Stimulated activated CD4-positive, alpha-beta T cell treated with anti-CD3 and anti-CD28 coated beads, TNF-alpha, amount 100 ng/mL, for 4 hours (primary cell): ENCODE results near the gene HSD17B12.
A peak's percentile ranks its signal among the peaks of the same experiment; 100 is the strongest.

Experiments
- DNase-seq, 3 experiments: peaks; one replicate each; pipeline ENCODE4 v3.0.0-alpha.2; 2020; ENCODE audit warnings: low read depth in 3 of 3

HSD17B12 gene

DNA sequence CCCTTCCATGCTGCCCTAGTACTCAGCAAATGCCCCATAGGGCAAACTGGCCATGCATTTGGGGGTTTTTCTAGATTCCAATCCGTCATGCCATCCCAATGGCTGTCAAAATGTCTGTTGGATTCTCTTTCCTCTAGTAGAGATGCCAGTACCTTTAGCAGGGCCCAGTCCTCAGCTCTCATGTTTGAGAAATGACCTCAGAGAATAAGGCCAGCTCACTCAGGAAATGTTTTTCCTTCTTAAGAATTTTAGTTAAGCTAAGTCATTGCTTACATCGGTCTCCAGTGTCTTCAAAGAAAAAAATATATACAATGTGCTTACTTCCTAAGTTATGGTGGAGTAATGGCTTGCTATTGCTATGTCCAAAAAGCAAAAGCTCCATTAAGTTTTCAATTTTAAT is 186.0 kb downstream of the HSD17B12 start:
- DNase-seq: no peak

- no peak for DNase-seq
These were observed 186.4 kb downstream of the HSD17B12 start for GRCh38 chr11:43866969-43867368.

DNA sequence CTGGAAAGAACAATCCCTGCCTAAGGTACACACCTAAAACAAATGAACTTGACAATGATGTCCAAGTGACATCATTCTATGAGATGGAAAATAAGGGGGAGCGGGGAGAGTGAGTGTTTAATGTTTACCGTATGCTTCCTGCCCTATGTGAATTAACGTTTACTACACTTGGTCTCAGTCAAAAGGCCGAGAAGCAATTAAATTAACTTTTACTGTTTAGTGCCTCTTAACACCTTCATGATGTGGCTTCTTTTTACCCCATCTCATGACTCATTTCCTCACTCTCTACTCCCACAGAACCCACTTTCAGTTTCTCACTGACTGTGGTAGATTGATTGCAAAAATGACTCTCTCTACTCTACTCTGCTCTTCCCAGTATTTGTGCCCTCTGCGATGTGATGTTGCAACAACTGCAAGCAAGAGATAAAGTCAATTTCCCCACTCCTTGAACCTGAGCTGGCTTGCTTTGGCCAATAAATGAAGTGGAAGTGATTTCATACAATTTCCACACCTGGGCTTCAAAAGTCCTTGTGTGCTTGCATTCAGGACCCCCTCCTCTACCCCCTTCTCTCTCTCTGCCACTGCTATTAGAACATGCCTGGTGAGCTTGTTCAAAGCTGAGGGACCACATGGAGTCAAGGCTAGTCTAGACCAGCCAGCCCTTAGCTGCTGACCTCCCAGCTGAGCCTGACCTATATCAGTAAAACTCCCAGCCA is 188.5 kb downstream of the HSD17B12 start:
- DNase-seq: peak in 1 of 3 experiments; percentile 3

GRCh38 chr11:43871051-43871450 is 190.5 kb downstream of the HSD17B12 start:
- no peak for DNase-seq

DNA sequence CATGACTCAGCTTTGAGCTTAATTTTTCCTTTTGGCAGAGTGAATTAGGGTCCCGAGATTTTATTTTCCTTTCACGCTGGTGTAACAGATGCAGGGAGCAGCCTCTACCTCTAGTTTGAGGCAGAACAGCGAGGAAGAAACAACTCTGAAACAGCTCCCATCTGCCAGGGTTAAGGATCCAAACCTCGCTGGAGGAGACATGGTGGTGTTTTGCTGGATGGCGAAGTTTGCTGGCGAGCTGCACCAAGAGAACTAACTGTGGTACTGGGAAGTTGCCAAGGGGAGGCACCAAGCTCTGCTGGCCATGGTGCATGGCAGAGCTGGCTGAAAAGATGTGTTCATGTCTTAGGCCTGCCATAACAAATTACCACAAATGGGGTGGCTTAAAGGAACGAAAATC is 192.5 kb downstream of the HSD17B12 start:
- no peak for DNase-seq

DNA sequence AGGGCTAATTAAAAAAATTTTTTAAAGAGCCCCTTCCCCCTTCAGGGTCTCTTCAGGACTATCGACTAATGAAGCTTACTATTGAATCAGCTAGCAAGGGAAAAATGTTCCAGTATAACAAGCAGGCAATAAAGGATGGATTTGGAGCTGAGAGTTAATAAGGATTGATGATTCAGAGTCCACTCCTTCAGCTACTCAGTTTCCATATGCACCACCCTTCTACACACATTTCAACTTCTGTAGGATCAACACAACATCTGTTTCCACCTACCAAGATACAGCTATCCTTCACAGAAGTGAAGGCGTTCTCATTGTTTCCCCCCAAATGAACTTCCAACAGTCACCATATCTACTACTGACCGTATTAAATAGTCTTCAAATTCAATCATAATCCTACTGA is 193.5 kb downstream of the HSD17B12 start:
- no peak for DNase-seq

- DNase-seq: no peak
These were observed 194.2 kb downstream of the HSD17B12 start for GRCh38 chr11:43874738-43875137.

DNA sequence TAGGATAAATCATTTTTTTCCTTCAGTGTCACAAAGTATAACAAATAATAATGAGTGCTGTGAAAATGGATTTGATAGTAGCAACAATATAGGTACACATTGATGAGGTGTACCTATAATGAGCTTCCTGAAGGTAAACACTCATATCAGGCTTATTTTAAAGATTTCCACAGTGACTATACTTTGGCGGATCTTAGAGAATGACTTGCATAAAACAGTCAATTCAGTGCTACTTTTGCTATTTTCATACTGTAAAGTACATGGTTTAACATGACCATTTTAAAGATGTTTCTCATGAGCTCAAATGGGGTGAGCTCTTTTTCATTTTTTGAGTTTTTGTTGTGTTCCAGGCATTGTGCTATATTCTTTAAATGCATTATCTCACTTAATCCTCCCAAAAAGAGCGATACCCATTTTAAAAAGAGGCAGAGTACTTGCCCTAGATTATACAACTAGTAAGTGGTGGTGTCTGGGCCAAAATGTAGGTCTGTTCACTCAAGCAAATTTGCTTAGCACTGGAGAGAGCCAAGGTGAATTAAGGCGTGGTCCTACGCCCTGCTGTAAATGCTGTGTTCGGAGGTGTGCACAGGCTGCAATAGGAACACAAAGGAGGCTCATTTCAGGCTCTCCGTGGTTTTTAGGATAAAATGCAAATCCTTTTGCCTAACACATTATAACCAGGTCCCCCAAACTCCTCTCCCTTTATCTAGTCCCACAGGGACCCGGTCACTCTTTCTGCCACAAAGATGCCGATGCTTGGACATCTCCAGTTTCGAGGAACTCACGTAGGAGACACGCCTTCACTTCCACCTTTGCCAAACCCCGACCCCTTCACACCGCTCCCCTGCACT is 199.5 kb downstream of the HSD17B12 start:
- no peak for DNase-seq

DNA sequence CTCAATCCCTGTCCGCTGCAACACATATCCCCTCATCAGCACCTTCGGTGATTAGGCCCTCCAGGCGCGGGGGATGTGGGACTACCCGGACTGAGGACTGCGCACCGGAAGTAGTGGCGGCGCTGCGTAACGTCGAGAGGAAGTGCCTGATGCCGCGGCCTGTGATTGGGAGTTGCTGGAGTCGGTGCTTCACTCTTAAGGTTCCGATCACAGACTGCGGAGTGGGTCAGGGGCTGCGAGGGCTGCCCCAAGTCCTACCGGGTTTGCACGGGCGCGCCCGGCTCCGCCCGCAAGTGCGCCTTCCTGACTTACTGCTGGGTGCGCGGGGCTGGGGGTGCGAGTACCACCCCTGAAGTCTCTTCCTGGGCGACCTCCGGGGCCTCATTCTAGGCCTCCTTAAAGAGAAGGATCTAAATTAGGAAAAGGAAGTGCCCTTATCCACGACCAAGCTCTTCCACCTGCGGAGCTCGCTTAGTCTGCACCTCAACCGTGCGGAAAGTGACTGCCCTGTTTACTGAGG is 200.2 kb downstream of the HSD17B12 start, which contains the start of gene ALKBH3:
TSS of gene ALKBH3 (plus strand) at position 192 of the 520 bp plus-strand sequence. CDS start 1,822 bp downstream, outside the sequence.
- DNase-seq: peak; percentile 76 to 86 (median 80)

DNA sequence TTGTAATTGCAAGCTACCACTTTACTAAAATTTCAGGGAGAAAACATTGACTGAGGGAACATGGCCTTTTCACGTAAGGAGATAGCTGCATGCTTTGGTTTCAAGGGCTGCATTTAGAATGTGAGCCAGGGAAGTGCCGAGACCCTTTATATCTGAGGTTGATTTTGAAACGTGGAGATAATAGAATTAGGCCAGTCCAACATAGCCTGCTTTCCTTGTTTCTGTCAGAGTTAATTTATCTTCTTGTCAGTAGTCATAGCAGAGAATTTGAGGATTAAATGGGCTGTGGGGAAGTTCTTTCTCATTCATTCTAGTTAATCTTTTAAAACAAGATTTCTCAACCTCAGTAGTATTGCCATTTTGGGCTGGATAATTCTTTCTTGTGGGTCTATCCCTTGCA is 212.3 kb downstream of the HSD17B12 start:
- no peak for DNase-seq

DNA sequence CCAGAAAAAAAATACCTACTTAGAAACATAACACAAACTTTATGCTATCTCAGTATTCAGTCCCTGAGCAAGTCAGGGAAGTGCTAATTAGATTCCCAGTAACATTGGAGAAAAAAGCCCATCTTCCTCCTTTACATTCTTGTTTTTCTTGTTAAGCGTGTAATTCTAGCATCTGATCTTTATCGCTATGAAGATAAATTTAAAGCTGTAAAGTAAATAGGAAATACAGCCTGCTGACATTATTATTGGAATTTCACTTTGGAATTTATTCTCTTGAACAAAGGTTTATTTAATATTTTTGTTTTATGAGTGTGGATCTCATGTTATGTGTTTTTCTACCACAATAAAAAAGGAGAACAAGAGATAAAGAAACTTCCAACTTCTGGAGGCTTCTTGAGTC is 214.0 kb downstream of the HSD17B12 start:
- DNase-seq: no peak

DNA sequence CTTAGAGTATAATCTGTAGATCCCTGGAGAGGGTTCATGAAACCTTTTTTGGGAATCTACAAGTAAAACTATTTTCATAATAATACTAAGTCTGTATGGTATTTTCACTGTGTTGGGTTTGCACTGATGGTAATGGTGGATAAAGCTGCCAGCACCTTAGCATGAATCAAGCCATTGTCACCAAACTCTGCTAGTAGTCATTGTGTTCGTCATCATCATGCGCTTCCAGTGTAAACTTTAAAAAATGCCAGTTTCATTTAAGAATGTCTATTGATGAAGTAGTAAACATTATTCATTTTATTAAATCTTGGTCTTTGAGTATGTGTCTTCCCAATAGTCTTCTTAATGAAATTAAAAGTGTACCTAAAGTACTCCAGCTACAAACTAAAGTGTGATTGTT is 215.1 kb downstream of the HSD17B12 start:
- DNase-seq: no peak

GRCh38 chr11:43898574-43898973 is 218.0 kb downstream of the HSD17B12 start:
- no peak for DNase-seq

DNA sequence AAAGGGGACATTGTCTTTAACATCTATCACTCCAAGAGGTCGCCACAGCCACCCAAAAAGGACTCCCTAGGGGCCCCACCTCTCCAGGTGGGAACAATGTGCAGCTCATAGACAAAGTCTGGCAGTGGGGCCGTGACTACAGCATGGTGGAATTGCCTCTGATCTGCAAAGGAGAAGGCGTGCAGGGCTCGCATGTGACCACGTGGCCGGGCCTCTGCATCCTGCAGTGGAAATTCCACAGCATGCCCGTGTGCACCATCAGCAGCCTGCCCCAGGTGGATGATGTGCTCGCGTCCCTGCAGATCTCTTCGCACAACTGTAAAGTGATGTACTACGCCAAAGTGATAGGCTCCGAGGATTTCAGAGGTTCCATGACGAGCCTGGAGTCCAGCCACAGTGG is 218.6 kb downstream of the HSD17B12 start:
- no peak for DNase-seq

DNA sequence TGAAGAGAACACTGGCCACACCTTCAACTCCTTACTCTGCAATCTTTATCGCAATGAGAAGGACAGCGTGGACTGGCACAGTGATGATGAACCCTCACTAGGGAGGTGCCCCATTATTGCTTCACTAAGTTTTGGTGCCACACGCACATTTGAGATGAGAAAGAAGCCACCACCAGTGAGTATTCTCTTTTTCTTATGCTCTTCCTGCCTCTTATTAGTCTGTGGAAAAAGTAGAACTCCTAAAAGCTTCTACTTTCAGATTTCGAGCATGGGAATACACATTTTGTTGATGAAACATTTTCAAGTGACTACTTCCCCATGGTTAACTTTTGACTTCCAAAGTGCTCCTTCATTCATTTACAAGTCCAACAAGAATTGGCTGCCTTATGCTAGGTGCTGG is 221.0 kb downstream of the HSD17B12 start:
- no peak for DNase-seq

DNA sequence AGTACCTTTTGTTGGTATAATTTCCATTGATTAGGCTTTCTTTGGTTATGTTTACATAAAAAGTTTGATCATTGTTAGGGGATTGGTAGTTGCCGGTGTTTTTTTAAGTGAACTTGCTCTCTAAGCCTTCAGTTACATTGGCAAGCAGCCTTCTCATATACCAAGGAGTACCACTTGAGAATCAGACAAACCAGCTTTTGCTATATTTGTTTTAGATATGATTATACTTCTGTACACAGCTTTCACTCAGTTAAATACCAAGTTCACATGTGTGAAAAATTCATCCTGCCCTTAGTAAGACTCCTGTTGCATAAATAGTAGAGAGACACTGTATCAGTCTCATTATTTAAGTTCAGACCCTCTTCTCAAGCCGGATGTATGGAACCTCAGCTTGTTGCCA is 222.5 kb downstream of the HSD17B12 start:
- DNase-seq: no peak

- no peak for DNase-seq
These were observed 223.4 kb downstream of the HSD17B12 start for GRCh38 chr11:43903969-43904368.

DNA sequence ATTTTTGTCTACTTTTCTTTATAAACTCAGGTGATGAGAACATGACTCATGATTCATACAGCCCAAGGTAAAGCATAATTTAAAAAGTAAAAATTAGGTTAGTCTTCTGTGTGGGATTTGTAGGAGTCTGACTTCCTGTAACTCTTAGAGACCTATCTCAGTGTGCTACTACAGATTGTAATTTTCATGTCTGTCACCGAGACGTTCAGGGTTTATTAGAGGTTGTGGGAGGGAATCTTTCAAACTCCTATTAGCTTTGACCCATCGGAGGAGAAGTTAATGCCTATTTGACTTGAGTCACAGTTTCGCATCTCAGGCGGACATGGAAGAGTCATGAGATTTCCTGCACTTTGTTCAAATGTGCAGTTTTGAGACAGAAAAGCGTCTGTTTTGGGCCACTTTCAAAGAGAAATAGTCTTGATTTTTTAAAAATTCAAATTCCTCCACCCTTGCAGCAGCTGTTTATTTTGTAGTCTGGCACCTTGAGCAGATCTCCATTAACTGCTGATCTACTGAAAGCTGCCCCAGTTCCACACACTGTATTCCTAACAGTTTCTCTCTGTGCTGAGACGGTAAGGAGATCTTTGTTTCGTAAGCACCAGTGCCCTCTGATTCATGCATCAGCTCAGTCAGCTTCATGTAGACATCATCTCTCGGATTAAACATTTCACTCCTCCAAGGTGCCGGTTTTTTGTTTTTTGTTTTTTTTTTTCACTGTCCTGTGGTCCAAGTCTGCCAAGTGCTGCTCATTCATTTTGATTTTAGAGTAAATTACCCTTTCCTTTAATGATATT is 224.4 kb downstream of the HSD17B12 start:
- no peak for DNase-seq

DNA sequence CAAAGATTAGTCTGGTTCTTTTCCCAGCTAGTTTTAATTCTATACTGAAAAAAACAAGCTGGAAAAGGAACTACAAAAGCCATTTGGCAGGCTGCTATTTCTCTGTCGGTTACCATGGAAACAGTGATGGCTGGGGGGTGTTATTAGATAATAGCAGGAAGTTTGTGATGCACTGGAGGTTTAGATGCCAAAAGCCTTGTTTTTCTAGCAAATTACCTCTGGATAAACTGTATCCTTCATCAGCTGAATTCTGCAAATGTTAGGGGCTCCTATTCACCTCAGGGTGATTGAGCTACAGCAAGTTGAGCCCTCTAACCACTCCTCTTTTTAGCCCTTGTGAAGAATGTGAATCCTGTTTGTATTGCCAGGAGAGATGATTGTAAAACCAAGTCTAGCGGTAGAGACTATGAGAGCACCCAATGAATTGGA is 225.3 kb downstream of the HSD17B12 start:
- no peak for DNase-seq
